Cardiac fibroblast (primary cell): ENCODE data around the gene APBA1.
A peak's percentile ranks its signal among the peaks of the same experiment; 100 is the strongest.

Source experiments
- DNase-seq, 2 donors: peaks; one replicate each; pipeline versions ENCODE4 v3.0.0 to v3.0.0-alpha.2; 2010; ENCODE audit warnings: low read depth in 2 of 2
- H3K4me3 ChIP-seq, 2 donors: replicated peaks in 1 of 2; 1 replicate in 1 of 2; 2 replicates in 1 of 2; pipeline ENCODE4 v1.5.1; 2011; ENCODE audit warnings: low read depth in 2 of 2, low read length in 2 of 2, mild to moderate bottlenecking in 2 of 2, moderate library complexity in 1 of 2
- CTCF ChIP-seq: IDR thresholded peaks from one replicate; pipeline ENCODE4 v1.5.1; 2011; ENCODE audit warnings: low read depth, mild to moderate bottlenecking, low read length, inconsistent platforms

The APBA1 gene

GRCh38 chr9:69617006-69617405 lies 55.2 kb downstream of the APBA1 start:
- DNase-seq: no peak
- no peak overlapping the region for H3K4me3 ChIP-seq
- TF ChIP-seq CTCF: no peak

GRCh38 chr9:69615880-69616279 lies 56.3 kb downstream of the APBA1 start:
- H3K4me3 ChIP-seq: no peak overlapping the region
- no peak for TF ChIP-seq CTCF
- DNase-seq: no peak

- no peak for TF ChIP-seq CTCF
- DNase-seq: no peak
- H3K4me3 ChIP-seq: no peak overlapping the region
Observed at GRCh38 chr9:69611221-69611620, 61.0 kb downstream of the APBA1 start.

- TF ChIP-seq CTCF: no peak
- H3K4me3 ChIP-seq: no peak overlapping the region
- DNase-seq: no peak
Observed at GRCh38 chr9:69609156-69609555, 63.0 kb downstream of the APBA1 start.

- TF ChIP-seq CTCF: no peak
- no peak overlapping the region for H3K4me3 ChIP-seq
- DNase-seq: no peak
Observed at GRCh38 chr9:69606089-69606488, 66.1 kb downstream of the APBA1 start.

GRCh38 chr9:69605406-69605805 lies 66.8 kb downstream of the APBA1 start:
- no peak overlapping the region for H3K4me3 ChIP-seq
- no peak for TF ChIP-seq CTCF
- no peak for DNase-seq

GRCh38 chr9:69604568-69605219 lies 67.5 kb downstream of the APBA1 start:
- no peak for TF ChIP-seq CTCF
- peak in 1 of 2 donors; percentile 14 for DNase-seq
- H3K4me3 ChIP-seq: no peak overlapping the region
